GM12878 (cell line): ENCODE measurements around the gene ADIPOQ. TPM values are rescaled to one million over a fixed set of nuclear protein-coding genes. Genes with fewer than 3 reads are reported as not detected.
"Not testable (repeated sequence)": the region's sequence is repeated elsewhere in the genome, so short reads cannot be mapped to it uniquely, and the experiment has no call there.

Experiments used
- ATAC-seq: fragments of 200-7000 bp; cut with Tn5 transposase; 3 replicates; pipeline ENCODE4 v1.9.1; 2020; ENCODE audit warnings: mild to moderate bottlenecking, moderate library complexity
- BruUV-seq: library from RNA; stranded (reverse); fragments of 400-500 nt; replicated peaks from 2 replicates; lab custom pipeline; 2021; lab: Mats Ljungman, UMichigan
- CTCF ChIA-PET: fragments of 300-600 bp; sonication (Branson Sonifier 250); formaldehyde crosslinking; extraction: SDS; loops from one replicate; lab custom pipeline; 2021; ENCODE audit warnings: inconsistent platforms; lab: Yijun Ruan, JAX
- POLR2A ChIA-PET: fragments of 350-600 bp; formaldehyde crosslinking; extraction: SDS; loops from one replicate; lab custom pipeline; 2021; ENCODE audit warnings: inconsistent platforms; lab: Charles Lee
- RAD21 ChIA-PET: fragments of 300-600 bp; sonication (Branson Sonifier 250); formaldehyde crosslinking; loops from one replicate; lab custom pipeline; 2023; ENCODE audit warnings: antibody characterized with exemption; ENCODE audit not compliant: unreplicated experiment; lab: Charles Lee
- SMC1A ChIA-PET: fragments of 300-600 bp; sonication (Branson Sonifier 250); formaldehyde crosslinking; loops from one replicate; lab custom pipeline; 2023; ENCODE audit not compliant: unreplicated experiment, uncharacterized antibody; lab: Charles Lee
- DNase-seq: peaks from one replicate; pipeline ENCODE4 v3.0.0-alpha.2; 2011; ENCODE audit warnings: low read depth, low spot score
- FAIRE-seq: peaks from 3 replicates; lab custom pipeline; 2011; peaks lifted over from hg19 to GRCh38; lab: Jason Lieb, UNC
- H2AFZ ChIP-seq: 2 replicates; pipeline ENCODE4 v1.6.0; 2011; ENCODE audit warnings: low read depth, low read length, control low read depth; ENCODE audit not compliant: control insufficient read depth
- H3K27ac ChIP-seq: 2 replicates; pipeline ENCODE4 v1.5.1; 2011; ENCODE audit warnings: control low read depth; ENCODE audit not compliant: control insufficient read depth, insufficient read depth
- H3K27me3 ChIP-seq, 2 experiments: replicated peaks in 1 of 2; 2 replicates each; pipeline versions ENCODE4 v1.6.0 to v1.6.1; 2011; ENCODE audit warnings: low read length in 1 of 2; ENCODE audit not compliant: control insufficient read depth in 2 of 2, insufficient read depth in 2 of 2
- H3K36me3 ChIP-seq, 2 experiments: 2 replicates each; pipeline ENCODE4 v1.5.1; 2011; ENCODE audit warnings: low read length in 1 of 2; ENCODE audit not compliant: control insufficient read depth in 2 of 2, insufficient read depth in 2 of 2
- H3K4me1 ChIP-seq: 2 replicates; pipeline ENCODE4 v1.6.1; 2011; ENCODE audit warnings: mild to moderate bottlenecking, low read length, moderate library complexity, mixed read lengths; ENCODE audit not compliant: control insufficient read depth, insufficient read depth
- H3K4me2 ChIP-seq: 2 replicates; pipeline ENCODE4 v1.6.0; 2011; ENCODE audit warnings: control low read depth; ENCODE audit not compliant: control insufficient read depth, insufficient read depth
- H3K4me3 ChIP-seq: fragments of 200-600 bp; sonication (generic); 2 replicates; pipeline ENCODE4 v1.5.1; 2016
- H3K79me2 ChIP-seq: 2 replicates; pipeline ENCODE4 v1.6.0; 2011; ENCODE audit warnings: low read length; ENCODE audit not compliant: control insufficient read depth, insufficient read depth
- H3K9ac ChIP-seq: 2 replicates; pipeline ENCODE4 v1.8.0; 2011; ENCODE audit warnings: low read length, control low read depth, mixed read lengths; ENCODE audit not compliant: control insufficient read depth, insufficient read depth
- H3K9me3 ChIP-seq: replicated peaks from 3 replicates; pipeline ENCODE4 v1.5.1; 2011; ENCODE audit warnings: mild to moderate bottlenecking, low read length; ENCODE audit not compliant: control insufficient read depth, insufficient read depth
- H4K20me1 ChIP-seq: 2 replicates; pipeline ENCODE4 v1.6.0; 2011; ENCODE audit not compliant: control insufficient read depth, insufficient read depth
- IRF3 ChIP-seq: fragments of 450-650 bp; IDR thresholded peaks from 2 replicates; pipeline ENCODE4 v1.6.1; 2014; ENCODE audit warnings: mild to moderate bottlenecking
- JUNB ChIP-seq: IDR thresholded peaks from 2 replicates; pipeline ENCODE4 v1.6.1; 2016; ENCODE audit warnings: antibody characterized with exemption, mild to moderate bottlenecking
- KLF5 ChIP-seq: fragments of 450-650 bp; IDR thresholded peaks from 2 replicates; pipeline ENCODE4 v1.6.1; 2014; ENCODE audit warnings: mild to moderate bottlenecking; ENCODE audit not compliant: partially characterized antibody
- NR2C2 ChIP-seq: IDR thresholded peaks from 2 replicates; pipeline ENCODE4 v1.6.1; 2011; ENCODE audit warnings: borderline replicate concordance, low read depth; ENCODE audit not compliant: control insufficient read depth, insufficient read length
- RB1 ChIP-seq: fragments of 450-650 bp; formaldehyde crosslinking; IDR thresholded peaks from 2 replicates; pipeline ENCODE4 v1.6.1; 2017; ENCODE audit warnings: mild to moderate bottlenecking, borderline replicate concordance
- TCF12 ChIP-seq: IDR thresholded peaks from 2 replicates; pipeline ENCODE4 v1.6.1; 2011; ENCODE audit warnings: low read depth, mild to moderate bottlenecking, low read length
- YBX1 ChIP-seq: fragments of 450-650 bp; IDR thresholded peaks from 2 replicates; pipeline ENCODE4 v1.6.1; 2016; ENCODE audit warnings: antibody characterized with exemption
- WGBS: methylation state at CpG from one replicate; pipeline ENCODE4 v1.1.6; 2016; ENCODE audit warnings: low lambda C conversion rate; ENCODE audit not compliant: insufficient replicate concordance, insufficient coverage; ENCODE audit errors: missing lambda C conversion rate; 5-methylcytosine and 5-hydroxymethylcytosine counted together
- in situ Hi-C: fragments of 300-500 bp; cut with MboI; formaldehyde crosslinking; loops from 9 replicates; pipeline ENCODE4 v1.14.3; 2018; ENCODE audit warnings: mixed read lengths
- intact Hi-C: fragments of 100-400 bp; cut with micrococcal nuclease; formaldehyde crosslinking; loops from one replicate; pipeline ENCODE4 v1.14.2; 2022; ENCODE audit not compliant: unreplicated experiment
- polyA plus RNA-seq, 11 experiments: library from polyadenylated mRNA; depleted of rRNA in 4 of 11; unstranded in 6 of 11; stranded (reverse) in 5 of 11; fragments of >200 nt; fragmentation: Nextera tagmentation in 4 of 11; fragmentation: Illumina TruSeq in 1 of 11; extraction: Ambion mirVana in 4 of 11; extraction: Trizol in 1 of 11; gene quantifications; 1 replicate in 1 of 11; 2 replicates in 10 of 11; pipeline versions ENCODE4 v1.2.1 to v1.2.3, GENCODE V29; 2011 to 2016; ENCODE audit warnings: inconsistent platforms in 2 of 11, missing spikeins in 2 of 11, low read depth in 1 of 11
- total RNA-seq, 4 experiments: library from RNA; depleted of rRNA in 3 of 4; stranded (reverse); fragments of >200 nt in 3 of 4; fragmentation: Illumina TruSeq in 1 of 4; extraction: Trizol in 1 of 4; gene quantifications; 2 replicates each; pipeline versions ENCODE4 v1.2.1 to v1.2.3, GENCODE V29; 2013 to 2021

ADIPOQ gene
- total and polyA plus RNA-seq, 10 of the 15 experiments (the other 5 are each of a cell fraction or from before 2014, with no cell fraction given): not detected

DNA sequence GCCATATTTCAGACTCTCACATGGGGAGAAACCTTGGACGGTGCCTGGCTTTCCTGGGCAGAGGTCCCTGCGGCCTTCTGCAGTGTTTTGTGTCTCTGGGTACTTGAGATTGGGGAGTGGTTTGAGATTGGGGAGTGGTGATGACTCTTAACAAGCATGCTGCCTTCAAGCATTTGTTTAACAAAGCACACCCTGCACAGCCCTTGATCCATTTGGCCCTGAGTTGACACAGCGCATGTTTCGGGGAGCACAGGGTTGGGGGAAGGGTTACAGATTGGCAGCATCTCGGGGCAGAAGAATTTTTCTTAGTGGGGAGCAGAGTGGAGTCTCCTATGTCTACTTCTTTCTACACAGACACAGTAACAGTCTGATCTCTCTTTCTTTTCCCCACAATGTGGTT lies 23.6 kb downstream of the ADIPOQ start:
- CTCF ChIA-PET, DNase-seq, H3K4me2 ChIP-seq, H3K4me1 ChIP-seq, H3K9ac ChIP-seq, in situ Hi-C loops, intact Hi-C loops, H4K20me1 ChIP-seq, SMC1A ChIA-PET, BruUV-seq, ATAC-seq, H3K9me3 ChIP-seq, H3K4me3 ChIP-seq, POLR2A ChIA-PET, H2AFZ ChIP-seq, RAD21 ChIA-PET, FAIRE-seq, H3K79me2 ChIP-seq, H3K36me3 ChIP-seq, H3K27ac ChIP-seq, H3K27me3 ChIP-seq: not testable (repeated sequence)
- WGBS: no CpG with 5 or more reads among the region's 5 CpGs

- TF ChIP-seq RB1: no peak
- no peak for TF ChIP-seq JUNB
- no peak for TF ChIP-seq IRF3
- no peak for TF ChIP-seq YBX1
- TF ChIP-seq KLF5: no peak
- no peak for TF ChIP-seq NR2C2
- TF ChIP-seq TCF12: no peak
- intact Hi-C loops (no loop called here), in situ Hi-C loops (no loop called here)
- no peak for ATAC-seq
- Histone ChIP-seq H2AFZ (no peak overlapping the region), H3K4me2 (no peak overlapping the region), H3K9ac (no peak overlapping the region), H3K36me3 (no peaks in the 10 kb centered on the region), H3K27me3 (no peaks in the 10 kb centered on the region), H3K27ac (no peak overlapping the region), H4K20me1 (no peaks in the 10 kb centered on the region), H3K4me3 (no peak overlapping the region), H3K4me1 (no peaks in the 10 kb centered on the region), H3K79me2 (no peaks in the 10 kb centered on the region), H3K9me3 (no peaks in the 10 kb centered on the region)
- POLR2A ChIA-PET: no interaction called here
- FAIRE-seq: no peak
- no peak for DNase-seq
- CTCF ChIA-PET: interaction anchor here (0.6 kb wide), 1 partner anchor 150 kb away, joined by 3 read pairs; no protein-coding TSS in a partner anchor
- SMC1A ChIA-PET: interaction anchor here (0.7 to 0.9 kb wide), 2 partner anchors 11 to 59 kb away, joined by 3 to 4 read pairs; no protein-coding TSS in a partner anchor
- RAD21 ChIA-PET: no interaction called here
- no TSS peak for BruUV-seq
- WGBS: 2% methylated on average over 2 of the region's 2 CpGs
These were observed 27.0 kb downstream of the ADIPOQ start for GRCh38 chr3:186869253-186870100.
